ENCODE measurements around the gene MYH7.
"Not testable (repeated sequence)": the region's sequence is repeated elsewhere in the genome, so short reads cannot be mapped to it uniquely, and the experiment has no call there.

MYH7 gene

DNA sequence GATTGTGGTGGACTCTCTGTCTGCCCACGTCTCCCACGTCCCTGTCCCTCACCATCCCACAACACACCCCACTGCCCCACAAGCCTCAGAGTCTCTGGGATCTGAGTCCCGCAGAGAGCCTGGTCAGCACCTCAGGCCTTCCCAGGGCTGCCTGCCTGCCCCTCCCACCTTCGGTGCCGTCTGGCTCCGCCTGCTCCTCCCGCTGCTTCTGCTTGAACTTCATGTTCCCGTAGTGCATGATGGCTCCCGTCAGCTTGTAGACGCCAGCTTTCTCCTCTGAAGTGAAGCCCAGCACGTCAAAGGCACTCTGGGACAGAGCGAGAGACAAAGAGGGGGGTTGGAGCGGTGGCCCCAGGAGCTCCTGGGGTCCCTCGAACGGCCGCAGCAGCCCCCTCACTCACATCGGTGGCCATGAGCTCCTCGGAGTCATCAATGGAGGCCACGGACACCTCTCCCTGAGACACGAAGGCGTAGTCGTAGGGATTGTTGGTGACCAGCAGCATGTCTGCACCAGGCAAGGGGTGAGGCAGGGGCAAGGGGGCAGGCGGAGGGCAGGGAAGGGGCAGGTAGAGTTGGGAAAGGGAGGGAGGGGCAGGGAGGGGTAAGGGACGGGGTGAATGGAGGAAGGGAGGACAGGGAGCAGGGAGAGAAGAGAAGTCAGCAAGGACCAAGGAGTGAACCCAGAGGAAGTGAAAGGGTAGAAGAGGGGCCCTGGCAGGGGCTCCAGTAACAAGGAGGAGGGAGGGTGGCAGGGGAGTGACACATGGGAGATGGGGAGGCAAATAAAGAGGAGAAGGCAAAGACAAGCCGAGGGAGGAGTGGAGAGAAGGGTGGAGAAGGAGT, 32.9 kb downstream of the MYH7 start:
- TF ChIP-seq, protein P1, sequence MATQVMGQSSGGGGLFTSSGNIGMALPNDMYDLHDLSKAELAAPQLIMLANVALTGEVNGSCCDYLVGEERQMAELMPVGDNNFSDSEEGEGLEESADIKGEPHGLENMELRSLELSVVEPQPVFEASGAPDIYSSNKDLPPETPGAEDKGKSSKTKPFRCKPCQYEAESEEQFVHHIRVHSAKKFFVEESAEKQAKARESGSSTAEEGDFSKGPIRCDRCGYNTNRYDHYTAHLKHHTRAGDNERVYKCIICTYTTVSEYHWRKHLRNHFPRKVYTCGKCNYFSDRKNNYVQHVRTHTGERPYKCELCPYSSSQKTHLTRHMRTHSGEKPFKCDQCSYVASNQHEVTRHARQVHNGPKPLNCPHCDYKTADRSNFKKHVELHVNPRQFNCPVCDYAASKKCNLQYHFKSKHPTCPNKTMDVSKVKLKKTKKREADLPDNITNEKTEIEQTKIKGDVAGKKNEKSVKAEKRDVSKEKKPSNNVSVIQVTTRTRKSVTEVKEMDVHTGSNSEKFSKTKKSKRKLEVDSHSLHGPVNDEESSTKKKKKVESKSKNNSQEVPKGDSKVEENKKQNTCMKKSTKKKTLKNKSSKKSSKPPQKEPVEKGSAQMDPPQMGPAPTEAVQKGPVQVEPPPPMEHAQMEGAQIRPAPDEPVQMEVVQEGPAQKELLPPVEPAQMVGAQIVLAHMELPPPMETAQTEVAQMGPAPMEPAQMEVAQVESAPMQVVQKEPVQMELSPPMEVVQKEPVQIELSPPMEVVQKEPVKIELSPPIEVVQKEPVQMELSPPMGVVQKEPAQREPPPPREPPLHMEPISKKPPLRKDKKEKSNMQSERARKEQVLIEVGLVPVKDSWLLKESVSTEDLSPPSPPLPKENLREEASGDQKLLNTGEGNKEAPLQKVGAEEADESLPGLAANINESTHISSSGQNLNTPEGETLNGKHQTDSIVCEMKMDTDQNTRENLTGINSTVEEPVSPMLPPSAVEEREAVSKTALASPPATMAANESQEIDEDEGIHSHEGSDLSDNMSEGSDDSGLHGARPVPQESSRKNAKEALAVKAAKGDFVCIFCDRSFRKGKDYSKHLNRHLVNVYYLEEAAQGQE (IDR thresholded peaks at IDR 0.05; ENCODE audit: insufficient replicate concordance, low read depth), result no peak
- TF ChIP-seq SPI1 (IDR thresholded peaks at IDR 0.05; ENCODE audit: borderline replicate concordance, low read depth) (no peak), GABPA (IDR thresholded peaks at IDR 0.05; ENCODE audit: low read depth) (no peak), POLR2AphosphoS5 (IDR thresholded peaks at IDR 0.05; ENCODE audit: low read depth) (no peak)
- TF ChIP-seq, protein P2, sequence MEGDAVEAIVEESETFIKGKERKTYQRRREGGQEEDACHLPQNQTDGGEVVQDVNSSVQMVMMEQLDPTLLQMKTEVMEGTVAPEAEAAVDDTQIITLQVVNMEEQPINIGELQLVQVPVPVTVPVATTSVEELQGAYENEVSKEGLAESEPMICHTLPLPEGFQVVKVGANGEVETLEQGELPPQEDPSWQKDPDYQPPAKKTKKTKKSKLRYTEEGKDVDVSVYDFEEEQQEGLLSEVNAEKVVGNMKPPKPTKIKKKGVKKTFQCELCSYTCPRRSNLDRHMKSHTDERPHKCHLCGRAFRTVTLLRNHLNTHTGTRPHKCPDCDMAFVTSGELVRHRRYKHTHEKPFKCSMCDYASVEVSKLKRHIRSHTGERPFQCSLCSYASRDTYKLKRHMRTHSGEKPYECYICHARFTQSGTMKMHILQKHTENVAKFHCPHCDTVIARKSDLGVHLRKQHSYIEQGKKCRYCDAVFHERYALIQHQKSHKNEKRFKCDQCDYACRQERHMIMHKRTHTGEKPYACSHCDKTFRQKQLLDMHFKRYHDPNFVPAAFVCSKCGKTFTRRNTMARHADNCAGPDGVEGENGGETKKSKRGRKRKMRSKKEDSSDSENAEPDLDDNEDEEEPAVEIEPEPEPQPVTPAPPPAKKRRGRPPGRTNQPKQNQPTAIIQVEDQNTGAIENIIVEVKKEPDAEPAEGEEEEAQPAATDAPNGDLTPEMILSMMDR (IDR thresholded peaks at IDR 0.05; ENCODE audit: insufficient read depth, low read length), result no peak
- Histone ChIP-seq H3K27me3 (ENCODE audit: insufficient read depth, poor library complexity, severe bottlenecking) (no peaks in the 10 kb centered on the region), H3K27ac (replicated peaks) (no peak overlapping the region), H3K4me3 (replicated peaks; ENCODE audit: insufficient read depth, low read length) (no peak overlapping the region)
- no peak for DNase-seq (ENCODE audit: low read depth in 1 of 2, low spot score in 1 of 2)

DNA sequence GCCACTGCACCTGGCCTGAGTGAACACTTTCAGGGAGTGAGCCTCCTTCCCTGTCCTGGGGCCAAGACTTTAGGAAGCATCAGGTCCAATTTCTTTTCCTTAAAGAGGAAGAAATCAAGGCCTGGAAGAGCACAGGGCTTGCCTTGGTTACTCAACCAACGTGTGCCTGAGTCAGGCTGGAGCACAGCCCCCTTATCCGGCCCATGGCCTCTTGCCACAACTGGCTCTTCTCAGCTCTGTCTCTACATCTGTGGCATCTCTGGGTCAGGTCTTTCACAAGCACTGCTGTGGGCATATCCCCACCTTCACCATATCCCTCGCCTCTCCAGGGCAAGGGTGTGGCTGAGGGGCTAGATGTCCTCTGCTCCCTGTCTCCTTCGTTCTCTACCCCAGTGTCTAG, 34.2 kb downstream of the MYH7 start:
- TF ChIP-seq, protein P1 (IDR thresholded peaks at IDR 0.05; ENCODE audit: insufficient replicate concordance, low read depth), result no peak
- no peaks in the 10 kb centered on the region for H3K27me3 ChIP-seq (ENCODE audit: insufficient read depth, poor library complexity, severe bottlenecking)

DNA sequence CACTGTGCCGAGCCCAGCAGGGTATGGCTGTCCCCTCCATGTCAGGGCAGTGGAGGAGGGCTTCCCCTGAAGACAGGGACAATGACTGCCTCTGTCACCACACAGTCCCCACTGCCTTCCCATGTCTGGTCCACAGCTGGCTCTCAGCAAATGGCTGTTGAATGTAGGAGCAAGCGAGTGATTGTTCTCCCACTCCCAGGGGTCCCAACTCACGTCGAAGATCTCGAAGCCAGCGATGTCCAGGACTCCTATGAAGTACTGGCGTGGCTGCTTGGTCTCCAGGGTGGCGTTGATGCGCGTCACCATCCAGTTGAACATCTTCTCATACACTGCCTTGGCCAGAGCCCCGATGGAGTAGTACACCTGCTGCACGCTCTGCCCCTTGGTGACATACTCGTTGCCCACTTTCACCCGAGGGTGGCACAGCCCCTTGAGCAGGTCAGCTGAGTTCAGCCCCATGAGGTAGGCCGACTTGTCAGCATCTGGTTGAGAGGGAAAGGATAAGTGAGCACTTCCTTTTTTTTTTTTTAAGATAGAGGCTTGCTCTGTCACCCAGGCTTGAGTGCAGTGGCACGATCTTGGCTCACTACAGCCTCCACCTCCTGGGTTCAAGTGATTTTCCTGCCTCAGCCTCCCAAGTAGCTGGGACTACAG, 34.8 kb downstream of the MYH7 start:
- not testable (repeated sequence) for H3K27ac ChIP-seq (replicated peaks); H3K27me3 ChIP-seq (ENCODE audit: insufficient read depth, poor library complexity, severe bottlenecking); H3K4me3 ChIP-seq (replicated peaks; ENCODE audit: insufficient read depth, low read length)
- peak; percentile 87 for TF ChIP-seq SPI1 (IDR thresholded peaks at IDR 0.05; ENCODE audit: borderline replicate concordance, low read depth)
- DNase-seq (ENCODE audit: low read depth in 1 of 2, low spot score in 1 of 2), result peak in 1 of 2 experiments; percentile 6

More for the DNA sequence above, 34.2 kb downstream of the MYH7 start:
- Histone ChIP-seq H3K4me3 (replicated peaks; ENCODE audit: insufficient read depth, low read length) (no peak overlapping the region), H3K27ac (replicated peaks) (no peak overlapping the region)
- peak in 1 of 2 experiments; percentile 29 for DNase-seq (ENCODE audit: low read depth in 1 of 2, low spot score in 1 of 2)

DNA sequence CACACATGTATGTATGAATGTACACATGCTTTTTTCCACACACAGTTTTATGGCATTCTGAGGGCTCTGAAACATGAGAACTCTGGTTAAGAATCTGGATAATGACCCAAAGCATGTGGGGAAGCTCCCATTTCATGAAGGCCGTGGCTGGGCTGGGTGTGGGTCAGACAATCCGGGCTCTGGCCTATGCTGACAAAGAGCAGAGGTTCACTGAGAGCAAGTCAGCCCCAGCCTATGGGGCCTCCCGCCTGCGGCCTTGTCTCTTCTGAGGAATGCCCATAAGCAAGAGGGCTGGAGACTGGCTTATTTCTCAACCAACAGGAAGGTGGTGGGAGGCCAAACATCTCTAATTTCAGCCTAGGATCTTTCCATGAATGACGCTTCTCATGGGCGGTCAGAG, 35.9 kb downstream of the MYH7 start:
- DNase-seq (ENCODE audit: low read depth in 1 of 2, low spot score in 1 of 2), result no peak
- H3K27ac ChIP-seq (replicated peaks), result no peak overlapping the region
- TF ChIP-seq GABPA (IDR thresholded peaks at IDR 0.05; ENCODE audit: low read depth) (no peak), POLR2AphosphoS5 (IDR thresholded peaks at IDR 0.05; ENCODE audit: low read depth) (no peak)
- TF ChIP-seq, protein P1 (IDR thresholded peaks at IDR 0.05; ENCODE audit: insufficient replicate concordance, low read depth), result no peak
- H3K4me3 ChIP-seq (replicated peaks; ENCODE audit: insufficient read depth, low read length), result no peak overlapping the region
- H3K27me3 ChIP-seq (ENCODE audit: insufficient read depth, poor library complexity, severe bottlenecking), result no peaks in the 10 kb centered on the region

All from HL-60 (cell line).